GM23338 (cell line): Measurements from ENCODE around the gene ANO10. TPM values are rescaled to one million over a fixed set of nuclear protein-coding genes. Genes with fewer than 3 reads are reported as not detected.

Source experiments
- ATAC-seq: fragments of 200-7000 bp; cut with Tn5 transposase; 3 replicates; pipeline ENCODE4 v1.9.1; 2020
- DNase-seq: peaks from one replicate; pipeline ENCODE4 v3.0.0-alpha.2; 2015; ENCODE audit warnings: low spot score
- H2AFZ ChIP-seq: fragments of 200-600 bp; sonication (generic); 2 replicates; pipeline ENCODE4 v1.8.0; 2016; ENCODE audit warnings: antibody characterized with exemption, mild to moderate bottlenecking, moderate library complexity
- H3F3A ChIP-seq: fragments of 200-600 bp; sonication (generic); replicated peaks from 2 replicates; pipeline ENCODE4 v1.8.0; 2017; ENCODE audit warnings: antibody characterized with exemption, mixed run types, low read depth
- H3K27ac ChIP-seq: fragments of 200-600 bp; sonication (generic); 2 replicates; pipeline ENCODE4 v1.6.1; 2016; ENCODE audit warnings: low read depth
- H3K27me3 ChIP-seq: fragments of 200-600 bp; sonication (generic); 2 replicates; pipeline ENCODE4 v1.8.0; 2016; ENCODE audit warnings: mild to moderate bottlenecking, mixed run types, moderate library complexity; ENCODE audit not compliant: insufficient read depth
- H3K36me3 ChIP-seq: fragments of 200-600 bp; sonication (generic); 2 replicates; pipeline ENCODE4 v1.8.0; 2016; ENCODE audit warnings: mild to moderate bottlenecking; ENCODE audit not compliant: insufficient read depth
- H3K4me1 ChIP-seq: fragments of 200-600 bp; sonication (generic); 2 replicates; pipeline ENCODE4 v1.8.0; 2016; ENCODE audit warnings: mild to moderate bottlenecking, moderate library complexity; ENCODE audit not compliant: insufficient read depth
- H3K4me2 ChIP-seq: fragments of 200-600 bp; sonication (generic); 2 replicates; pipeline ENCODE4 v1.7.1; 2017; ENCODE audit warnings: mixed run types
- H3K4me3 ChIP-seq: fragments of 200-600 bp; sonication (generic); 2 replicates; pipeline ENCODE4 v1.6.1; 2016; ENCODE audit warnings: mixed run types
- H3K79me2 ChIP-seq: fragments of 200-600 bp; sonication (generic); replicated peaks from 2 replicates; pipeline ENCODE4 v1.8.0; 2017; ENCODE audit warnings: mild to moderate bottlenecking; ENCODE audit not compliant: insufficient read depth
- H3K9me2 ChIP-seq: fragments of 200-600 bp; sonication (generic); 2 replicates; pipeline ENCODE4 v1.8.0; 2017; ENCODE audit not compliant: insufficient read depth
- H4K20me1 ChIP-seq: fragments of 200-600 bp; sonication (generic); replicated peaks from 2 replicates; pipeline ENCODE4 v1.8.0; 2017; ENCODE audit warnings: mild to moderate bottlenecking; ENCODE audit not compliant: insufficient read depth
- H3K27ac Mint-ChIP-seq: 2 replicates; pipeline ENCODE4 v1.8.0; 2020; ENCODE audit warnings: inconsistent platforms, mild to moderate bottlenecking, moderate library complexity, mixed read lengths
- H3K27me3 Mint-ChIP-seq: 3 replicates; pipeline ENCODE4 v1.8.0; 2022; ENCODE audit warnings: low read depth, mild to moderate bottlenecking, moderate library complexity, mixed read lengths, inconsistent platforms; ENCODE audit not compliant: insufficient read depth, poor library complexity
- H3K36me3 Mint-ChIP-seq: 3 replicates; pipeline ENCODE4 v1.8.0; 2021; ENCODE audit warnings: low read depth, mild to moderate bottlenecking, inconsistent platforms, moderate library complexity, mixed read lengths
- H3K4me1 Mint-ChIP-seq: 3 replicates; pipeline ENCODE4 v1.8.0; 2020; ENCODE audit warnings: mild to moderate bottlenecking, inconsistent platforms, mixed read lengths
- H3K4me3 Mint-ChIP-seq: 3 replicates; pipeline ENCODE4 v1.8.0; 2021; ENCODE audit warnings: moderate library complexity, mild to moderate bottlenecking, inconsistent platforms, mixed read lengths
- H3K9me3 Mint-ChIP-seq: 3 replicates; pipeline ENCODE4 v1.8.0; 2020; ENCODE audit warnings: moderate library complexity, mild to moderate bottlenecking, inconsistent platforms, mixed read lengths
- CREB1 ChIP-seq: fragments of 250-450 bp; sonication (Bioruptor Pico); IDR thresholded peaks from 2 replicates; pipeline ENCODE4 v1.5.0; 2020; ENCODE audit warnings: low read depth, mild to moderate bottlenecking, moderate library complexity
- ETS1 ChIP-seq: IDR thresholded peaks from 2 replicates; pipeline ENCODE4 v1.6.1; 2016; ENCODE audit warnings: antibody characterized with exemption
- EZH2 ChIP-seq: fragments of 200-600 bp; sonication (generic); IDR thresholded peaks from one replicate; pipeline ENCODE4 v1.8.0; 2017; ENCODE audit warnings: antibody characterized with exemption, mild to moderate bottlenecking, low read depth; ENCODE audit not compliant: unreplicated experiment
- EZH2phosphoT487 ChIP-seq: fragments of 200-600 bp; sonication (generic); IDR thresholded peaks from one replicate; pipeline ENCODE4 v1.8.1; 2018; ENCODE audit warnings: antibody characterized with exemption; ENCODE audit not compliant: unreplicated experiment
- JUNB ChIP-seq: IDR thresholded peaks from one replicate; pipeline ENCODE4 v1.6.1; 2016; ENCODE audit warnings: antibody characterized with exemption; ENCODE audit not compliant: unreplicated experiment
- NANOG ChIP-seq: IDR thresholded peaks from 2 replicates; pipeline ENCODE4 v1.6.1; 2016; ENCODE audit warnings: antibody characterized with exemption, borderline replicate concordance
- POLR2AphosphoS5 ChIP-seq: IDR thresholded peaks from 2 replicates; pipeline ENCODE4 v1.6.1; 2016; ENCODE audit warnings: antibody characterized with exemption, low read depth
- REST ChIP-seq: IDR thresholded peaks from one replicate; pipeline ENCODE4 v1.6.1; 2018; ENCODE audit warnings: antibody characterized with exemption; ENCODE audit not compliant: unreplicated experiment
- STAT1 ChIP-seq: IDR thresholded peaks from one replicate; pipeline ENCODE4 v1.6.1; 2016; ENCODE audit warnings: antibody characterized with exemption; ENCODE audit not compliant: unreplicated experiment
- ZNF114 ChIP-seq: fragments of 250-450 bp; sonication (Bioruptor Pico); IDR thresholded peaks from 2 replicates; pipeline ENCODE4 v1.5.0; 2020; ENCODE audit warnings: mild to moderate bottlenecking, moderate library complexity
- ZNF331 ChIP-seq: fragments of 250-450 bp; sonication (Bioruptor Pico); IDR thresholded peaks from 2 replicates; pipeline ENCODE4 v1.5.0; 2020; ENCODE audit warnings: low read depth, mild to moderate bottlenecking, moderate library complexity
- ZNF462 ChIP-seq: fragments of 250-450 bp; sonication (Bioruptor Pico); IDR thresholded peaks from 2 replicates; pipeline ENCODE4 v1.5.0; 2020; ENCODE audit warnings: mild to moderate bottlenecking, moderate library complexity
- polyA plus RNA-seq: library from polyadenylated mRNA; unstranded; fragments of >200 nt; fragmentation: Nextera tagmentation; extraction: Ambion mirVana; gene quantifications from 2 replicates; pipeline ENCODE4 v1.2.1, GENCODE V29; 2016
- total RNA-seq: library from RNA; depleted of rRNA; stranded (reverse); fragments of >200 nt; shearing (Covaris generic); gene quantifications from 2 replicates; pipeline ENCODE4 v1.2.3, GENCODE V29; 2014
- TF ChIP-seq, protein P1 (sequence below), 2 experiments: fragments of 200-600 bp in 1 of 2; sonication (generic) in 1 of 2; conservative IDR thresholded peaks; 2 replicates each; pipeline versions ENCODE4 v1.5.1 to v1.6.1; 2016 to 2017; ENCODE audit warnings: antibody characterized with exemption in 2 of 2, low read depth in 2 of 2, mild to moderate bottlenecking in 2 of 2, moderate library complexity in 1 of 2

The ANO10 gene
- total and polyA plus RNA-seq, 2 experiments from 2014 or later, result 29.2 to 48.1 TPM

GRCh38 chr3:43328653-43329052, 293.2 kb downstream of the ANO10 start:
- H3K36me3 Mint-ChIP-seq, result peaks cover 9% of the 10 kb centered on the region; the same call in 2 of the 3 replicates
- peaks cover 8% of the 10 kb centered on the region; the same call in 1 of the 2 replicates for H4K20me1 ChIP-seq
- no peak overlapping the region for H2AFZ ChIP-seq
- no peaks in the 10 kb centered on the region for H3K36me3 ChIP-seq
- no peak overlapping the region for H3K4me2 ChIP-seq
- H3K9me2 ChIP-seq, result no peaks in the 10 kb centered on the region
- no peak for TF ChIP-seq POLR2AphosphoS5
- TF ChIP-seq ZNF114 (CRISPR knock-in tag), result no peak
- TF ChIP-seq, protein P1, sequence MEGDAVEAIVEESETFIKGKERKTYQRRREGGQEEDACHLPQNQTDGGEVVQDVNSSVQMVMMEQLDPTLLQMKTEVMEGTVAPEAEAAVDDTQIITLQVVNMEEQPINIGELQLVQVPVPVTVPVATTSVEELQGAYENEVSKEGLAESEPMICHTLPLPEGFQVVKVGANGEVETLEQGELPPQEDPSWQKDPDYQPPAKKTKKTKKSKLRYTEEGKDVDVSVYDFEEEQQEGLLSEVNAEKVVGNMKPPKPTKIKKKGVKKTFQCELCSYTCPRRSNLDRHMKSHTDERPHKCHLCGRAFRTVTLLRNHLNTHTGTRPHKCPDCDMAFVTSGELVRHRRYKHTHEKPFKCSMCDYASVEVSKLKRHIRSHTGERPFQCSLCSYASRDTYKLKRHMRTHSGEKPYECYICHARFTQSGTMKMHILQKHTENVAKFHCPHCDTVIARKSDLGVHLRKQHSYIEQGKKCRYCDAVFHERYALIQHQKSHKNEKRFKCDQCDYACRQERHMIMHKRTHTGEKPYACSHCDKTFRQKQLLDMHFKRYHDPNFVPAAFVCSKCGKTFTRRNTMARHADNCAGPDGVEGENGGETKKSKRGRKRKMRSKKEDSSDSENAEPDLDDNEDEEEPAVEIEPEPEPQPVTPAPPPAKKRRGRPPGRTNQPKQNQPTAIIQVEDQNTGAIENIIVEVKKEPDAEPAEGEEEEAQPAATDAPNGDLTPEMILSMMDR (conservative IDR thresholded peaks at IDR 0.05; ENCODE audit: low read depth in 2 of 2), result no peak
- TF ChIP-seq ETS1, result no peak
- no peak for TF ChIP-seq NANOG
- no peak for TF ChIP-seq STAT1
- no peak for TF ChIP-seq CREB1
- no peak for TF ChIP-seq EZH2
- no peak for TF ChIP-seq JUNB
- no peak for TF ChIP-seq ZNF462 (CRISPR knock-in tag)
- TF ChIP-seq EZH2phosphoT487, result no peak
- no peak for TF ChIP-seq REST
- no peak for TF ChIP-seq ZNF331 (CRISPR knock-in tag)
- no peaks in the 10 kb centered on the region for H3K27me3 Mint-ChIP-seq
- no peak overlapping the region for H3K27ac ChIP-seq
- H3K27me3 ChIP-seq, result no peaks in the 10 kb centered on the region
- ATAC-seq (no peak), DNase-seq (no peak)
- H3K79me2 ChIP-seq, result peaks cover 31% of the 10 kb centered on the region
- no peak overlapping the region for H3K27ac Mint-ChIP-seq
- H3K4me3 Mint-ChIP-seq, result no peak overlapping the region
- H3K9me3 Mint-ChIP-seq, result no peaks in the 10 kb centered on the region; the same call in 2 of the 3 replicates
- no peak overlapping the region for H3K4me3 ChIP-seq
- H3F3A ChIP-seq, result no peaks in the 10 kb centered on the region
- H3K4me1 ChIP-seq, result no peaks in the 10 kb centered on the region
- H3K4me1 Mint-ChIP-seq, result peaks cover 5% of the 10 kb centered on the region; the same call in 2 of the 3 replicates
